Measurements from ENCODE around the gene SEMA4C.
A peak's percentile ranks its signal among the peaks of the same experiment; 100 is the strongest.

The SEMA4C gene

DNA sequence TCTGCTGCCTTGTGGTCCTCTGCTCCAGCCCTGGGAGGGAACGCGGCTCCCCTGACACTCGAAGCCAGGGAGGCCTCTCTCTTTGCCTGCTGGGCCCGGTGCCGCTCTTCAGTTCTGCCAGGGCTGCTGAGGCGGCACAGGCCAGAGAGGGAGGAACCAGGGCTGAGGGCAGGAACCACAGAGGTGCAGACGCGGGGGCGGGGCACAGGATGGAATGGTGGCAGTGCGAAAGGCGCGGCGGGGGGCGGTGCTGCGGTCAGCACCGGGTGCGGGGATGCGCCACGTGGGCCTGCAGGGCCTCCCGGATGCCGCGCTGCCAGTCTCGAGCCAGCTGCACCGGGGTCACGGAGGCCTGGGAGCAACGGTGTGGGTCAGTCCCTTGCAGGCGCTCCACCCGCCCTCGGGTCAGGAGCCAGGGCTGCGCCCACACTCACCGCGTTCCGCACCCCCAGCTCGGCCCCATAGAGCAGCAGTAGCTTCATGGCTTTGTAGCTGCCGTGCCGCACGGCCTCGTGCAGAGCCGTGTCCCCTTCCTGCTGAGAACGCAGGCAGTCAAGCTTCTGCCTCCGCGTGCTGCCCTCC, 30.5 kb downstream of the SEMA4C start:
- Histone ChIP-seq H3K9ac (ENCODE audit: low read length in 2 of 2) (no peak overlapping the region), H3K27me3 (ENCODE audit: control insufficient read depth in 1 of 2, insufficient read depth in 2 of 2, low read length in 2 of 2) (no peaks in the 10 kb centered on the region), H3K4me3 (ENCODE audit: low read length in 2 of 2) (no peak overlapping the region), H3K36me3 (ENCODE audit: control insufficient read depth in 2 of 2, insufficient read depth in 2 of 2, low read length in 2 of 2) (peaks cover 3 to 18% of the 10 kb centered on the region in 2 donors), H3K4me1 (ENCODE audit: control insufficient read depth, insufficient read depth, low read length) (peaks cover 5% of the 10 kb centered on the region), H3K9me3 (ENCODE audit: control insufficient read depth in 2 of 2, low read length in 2 of 2) (no peaks in the 10 kb centered on the region), H3K27ac (ENCODE audit: low read length) (no peak overlapping the region)

DNA sequence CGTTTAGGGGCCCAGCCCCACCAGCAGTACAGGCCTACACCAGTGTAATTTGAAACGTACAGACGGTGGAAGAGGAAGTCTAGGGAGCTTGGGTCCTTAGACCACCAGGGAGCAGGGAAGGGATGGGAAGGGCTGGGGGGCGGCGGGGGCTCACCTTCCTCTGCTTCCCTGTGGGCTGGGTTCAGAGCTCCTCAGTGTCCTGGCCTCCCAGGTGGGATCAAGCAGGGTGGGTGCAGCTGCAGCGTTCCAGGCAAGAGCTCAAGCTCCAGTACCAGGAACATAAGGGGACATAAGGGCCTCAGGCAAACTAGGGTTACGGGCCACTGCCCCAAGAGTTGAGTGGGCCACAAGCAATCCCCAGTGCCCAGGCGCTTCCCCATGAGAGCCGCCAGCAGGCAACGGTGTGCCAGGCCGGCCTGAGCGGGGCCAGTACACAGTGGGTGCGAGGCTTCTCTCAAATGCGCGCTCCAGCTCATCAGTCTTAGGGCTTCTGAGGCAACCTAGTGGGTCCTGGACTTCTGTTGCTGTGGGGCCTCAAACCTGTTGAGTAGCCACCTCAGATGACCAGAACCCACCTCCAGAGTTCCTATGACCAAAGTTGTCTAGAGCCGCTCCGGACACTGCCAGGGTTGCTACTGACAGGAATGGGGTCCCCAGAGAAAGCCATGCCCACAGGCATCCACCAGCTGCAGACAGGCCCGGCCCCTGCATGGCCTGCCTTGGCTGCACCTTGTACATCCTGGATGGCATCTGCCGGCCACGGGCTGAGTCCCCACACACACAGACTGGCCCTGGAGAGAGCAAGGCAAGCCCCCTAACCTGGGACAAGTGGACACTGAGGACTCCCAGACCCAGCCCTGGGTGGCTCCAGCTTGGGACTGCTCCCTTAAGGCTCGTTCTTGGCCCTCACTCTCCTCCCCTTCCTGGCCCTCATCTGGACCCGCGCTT, 31.3 kb downstream of the SEMA4C start:
- H3K4me3 ChIP-seq (ENCODE audit: low read length in 2 of 2), result no peak overlapping the region
- peaks cover 3 to 18% of the 10 kb centered on the region in 2 donors for H3K36me3 ChIP-seq (ENCODE audit: control insufficient read depth in 2 of 2, insufficient read depth in 2 of 2, low read length in 2 of 2)
- H3K27me3 ChIP-seq (ENCODE audit: control insufficient read depth in 1 of 2, insufficient read depth in 2 of 2, low read length in 2 of 2), result no peaks in the 10 kb centered on the region
- H3K27ac ChIP-seq (ENCODE audit: low read length), result no peak overlapping the region
- no peak overlapping the region for H3K9ac ChIP-seq (ENCODE audit: low read length in 2 of 2)
- H3K4me1 ChIP-seq (ENCODE audit: control insufficient read depth, insufficient read depth, low read length), result peaks cover 5% of the 10 kb centered on the region
- H3K9me3 ChIP-seq (ENCODE audit: control insufficient read depth in 2 of 2, low read length in 2 of 2), result no peaks in the 10 kb centered on the region

DNA sequence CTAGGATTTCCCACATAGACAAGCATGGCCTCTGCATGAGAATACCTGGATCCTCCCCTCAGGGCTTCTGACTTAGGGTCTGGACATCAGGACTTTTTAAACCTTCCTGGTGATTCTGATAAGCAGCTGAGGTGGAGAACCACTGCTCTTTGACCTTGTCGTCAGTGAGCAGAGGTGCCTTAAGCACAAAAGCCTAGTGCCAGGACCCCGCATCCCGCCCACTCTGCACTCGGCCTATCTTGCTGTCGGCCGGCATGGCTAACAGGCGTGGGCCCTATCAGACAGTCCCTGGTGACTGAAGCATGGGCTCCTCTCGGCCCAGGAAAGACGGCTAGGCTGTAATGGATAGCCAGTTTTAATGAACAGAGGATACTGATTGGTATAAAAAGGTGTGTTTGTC, 32.3 kb downstream of the SEMA4C start:
- no peaks in the 10 kb centered on the region for H3K9me3 ChIP-seq (ENCODE audit: control insufficient read depth in 2 of 2, low read length in 2 of 2)
- no peak overlapping the region for H3K27ac ChIP-seq (ENCODE audit: low read length)
- H3K9ac ChIP-seq (ENCODE audit: low read length in 2 of 2), result no peak overlapping the region
- H3K36me3 ChIP-seq (ENCODE audit: control insufficient read depth in 2 of 2, insufficient read depth in 2 of 2, low read length in 2 of 2), result peaks cover 6 to 21% of the 10 kb centered on the region in 2 donors
- no peaks in the 10 kb centered on the region for H3K27me3 ChIP-seq (ENCODE audit: control insufficient read depth in 1 of 2, insufficient read depth in 2 of 2, low read length in 2 of 2)
- peaks cover 8% of the 10 kb centered on the region for H3K4me1 ChIP-seq (ENCODE audit: control insufficient read depth, insufficient read depth, low read length)
- no peak overlapping the region for H3K4me3 ChIP-seq (ENCODE audit: low read length in 2 of 2)

DNA sequence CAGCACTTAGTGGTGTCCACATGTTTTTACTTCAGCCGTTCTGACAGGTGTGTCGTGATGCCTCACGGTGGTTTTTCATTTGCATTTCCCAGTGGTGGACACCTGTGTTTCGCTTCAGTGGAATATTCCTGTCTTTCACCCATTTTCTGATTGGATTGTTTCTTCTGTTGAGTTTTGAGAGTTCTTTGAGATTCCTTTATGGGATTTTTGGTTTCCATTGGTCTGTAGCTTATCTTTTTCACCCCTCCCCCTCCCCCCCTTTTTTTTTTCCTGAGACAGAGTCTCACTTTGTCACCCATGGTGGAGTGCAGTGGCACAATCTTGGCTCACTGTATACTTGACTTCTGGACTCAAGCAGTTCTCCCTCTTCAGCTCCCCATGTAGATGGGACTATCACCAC, 34.0 kb downstream of the SEMA4C start:
- H3K36me3 ChIP-seq (ENCODE audit: control insufficient read depth in 2 of 2, insufficient read depth in 2 of 2, low read length in 2 of 2), result peaks cover 16 to 34% of the 10 kb centered on the region in 2 donors
- no peaks in the 10 kb centered on the region for H3K27me3 ChIP-seq (ENCODE audit: control insufficient read depth in 1 of 2, insufficient read depth in 2 of 2, low read length in 2 of 2)
- H3K4me1 ChIP-seq (ENCODE audit: control insufficient read depth, insufficient read depth, low read length), result peaks cover 8% of the 10 kb centered on the region
- H3K9ac ChIP-seq (ENCODE audit: low read length in 2 of 2), result no peak overlapping the region
- no peak overlapping the region for H3K4me3 ChIP-seq (ENCODE audit: low read length in 2 of 2)
- no peaks in the 10 kb centered on the region for H3K9me3 ChIP-seq (ENCODE audit: control insufficient read depth in 2 of 2, low read length in 2 of 2)
- no peak overlapping the region for H3K27ac ChIP-seq (ENCODE audit: low read length)

DNA sequence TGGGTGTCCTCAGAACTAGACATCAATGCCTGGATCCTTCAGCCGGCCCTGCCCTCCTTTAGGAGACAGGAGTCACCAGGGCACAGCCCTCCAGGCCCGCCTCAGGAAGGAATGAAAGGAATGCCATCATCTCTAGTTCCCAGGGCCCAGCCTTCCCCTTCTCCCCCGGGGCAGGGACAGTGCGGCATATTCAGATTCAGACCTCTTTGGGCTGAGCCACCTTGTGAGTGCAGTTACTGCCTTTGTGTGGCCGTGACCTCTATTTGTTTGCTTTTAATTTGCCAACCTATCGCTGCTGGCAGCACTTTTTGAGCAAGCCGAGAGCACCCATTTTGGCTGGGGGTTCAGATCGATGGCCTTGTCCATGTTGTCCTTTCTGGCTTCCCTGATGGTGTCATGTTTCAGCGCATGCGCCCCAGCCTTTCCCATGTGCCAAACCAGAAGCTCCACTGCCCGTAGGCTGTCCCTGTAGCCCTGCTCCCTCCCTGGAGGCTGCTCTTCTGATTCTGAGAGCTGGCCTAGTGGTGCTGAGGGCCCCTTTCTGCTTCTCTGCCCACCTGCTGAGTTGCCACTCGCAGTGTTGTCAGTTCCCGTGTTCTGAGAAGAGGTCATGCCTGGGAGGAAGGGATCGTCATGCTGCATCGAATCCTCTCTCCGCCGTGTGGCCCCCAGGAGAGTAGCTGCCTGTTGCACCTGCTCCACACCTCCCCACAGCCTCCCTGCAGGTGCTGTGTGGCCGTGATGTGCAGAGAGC, 36.9 kb downstream of the SEMA4C start:
- no peaks in the 10 kb centered on the region for H3K27me3 ChIP-seq (ENCODE audit: control insufficient read depth in 1 of 2, insufficient read depth in 2 of 2, low read length in 2 of 2)
- H3K9me3 ChIP-seq (ENCODE audit: control insufficient read depth in 2 of 2, low read length in 2 of 2), result no peaks in the 10 kb centered on the region
- H3K27ac ChIP-seq (ENCODE audit: low read length), result peak overlapping the region; percentile 24
- H3K36me3 ChIP-seq (ENCODE audit: control insufficient read depth in 2 of 2, insufficient read depth in 2 of 2, low read length in 2 of 2), result peaks cover 41 to 53% of the 10 kb centered on the region in 2 donors
- H3K4me3 ChIP-seq (ENCODE audit: low read length in 2 of 2), result no peak overlapping the region
- no peak overlapping the region for H3K9ac ChIP-seq (ENCODE audit: low read length in 2 of 2)
- peaks cover 3% of the 10 kb centered on the region for H3K4me1 ChIP-seq (ENCODE audit: control insufficient read depth, insufficient read depth, low read length)

DNA sequence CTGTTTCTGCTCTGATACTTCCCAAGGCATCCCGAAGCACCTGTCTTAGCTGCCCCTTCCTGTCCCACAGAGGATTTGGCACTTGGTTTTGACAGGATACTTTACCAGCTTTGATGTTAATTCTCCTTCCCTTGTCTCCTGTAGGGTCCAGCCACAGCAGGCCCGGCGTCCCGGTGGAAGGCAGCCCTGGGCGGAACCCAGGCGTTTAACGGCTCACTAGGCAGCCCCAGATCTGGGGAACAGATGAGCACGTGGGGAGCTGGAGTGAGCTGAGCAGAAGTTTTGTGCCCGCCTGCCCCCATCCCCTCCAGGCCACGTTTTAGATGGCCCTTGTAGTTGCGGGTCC, 37.5 kb downstream of the SEMA4C start:
- H3K9me3 ChIP-seq (ENCODE audit: control insufficient read depth in 2 of 2, low read length in 2 of 2), result no peaks in the 10 kb centered on the region
- peak overlapping the region; percentile 24 for H3K27ac ChIP-seq (ENCODE audit: low read length)
- peaks cover 3% of the 10 kb centered on the region for H3K4me1 ChIP-seq (ENCODE audit: control insufficient read depth, insufficient read depth, low read length)
- H3K9ac ChIP-seq (ENCODE audit: low read length in 2 of 2), result no peak overlapping the region
- H3K36me3 ChIP-seq (ENCODE audit: control insufficient read depth in 2 of 2, insufficient read depth in 2 of 2, low read length in 2 of 2), result peaks cover 43 to 55% of the 10 kb centered on the region in 2 donors
- no peak overlapping the region for H3K4me3 ChIP-seq (ENCODE audit: low read length in 2 of 2)
- H3K27me3 ChIP-seq (ENCODE audit: control insufficient read depth in 1 of 2, insufficient read depth in 2 of 2, low read length in 2 of 2), result no peaks in the 10 kb centered on the region

DNA sequence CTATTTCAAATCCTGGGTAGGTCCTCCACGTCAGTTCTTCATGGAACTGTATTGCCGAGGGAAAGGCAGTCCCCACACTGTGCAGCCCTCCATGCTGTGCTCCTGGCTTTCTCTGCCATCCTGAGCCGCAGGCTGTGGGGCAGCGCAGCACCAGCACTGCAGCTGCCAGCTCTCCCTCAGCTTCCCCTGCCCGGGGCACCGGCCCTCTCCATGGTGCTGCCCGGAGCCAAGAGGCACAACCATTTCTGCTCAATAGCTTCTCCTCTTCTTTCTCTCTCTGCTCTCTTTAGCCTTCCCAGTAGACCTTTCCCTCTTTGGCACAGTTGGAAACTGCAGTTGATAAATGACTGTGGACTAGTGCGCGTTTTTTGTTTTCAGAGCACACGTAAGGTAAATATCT, 38.2 kb downstream of the SEMA4C start:
- no peak overlapping the region for H3K27ac ChIP-seq (ENCODE audit: low read length)
- H3K27me3 ChIP-seq (ENCODE audit: control insufficient read depth in 1 of 2, insufficient read depth in 2 of 2, low read length in 2 of 2), result no peaks in the 10 kb centered on the region
- no peaks in the 10 kb centered on the region for H3K9me3 ChIP-seq (ENCODE audit: control insufficient read depth in 2 of 2, low read length in 2 of 2)
- peaks cover 3% of the 10 kb centered on the region for H3K4me1 ChIP-seq (ENCODE audit: control insufficient read depth, insufficient read depth, low read length)
- H3K9ac ChIP-seq (ENCODE audit: low read length in 2 of 2), result no peak overlapping the region
- peaks cover 46 to 58% of the 10 kb centered on the region in 2 donors for H3K36me3 ChIP-seq (ENCODE audit: control insufficient read depth in 2 of 2, insufficient read depth in 2 of 2, low read length in 2 of 2)
- no peak overlapping the region for H3K4me3 ChIP-seq (ENCODE audit: low read length in 2 of 2)

DNA sequence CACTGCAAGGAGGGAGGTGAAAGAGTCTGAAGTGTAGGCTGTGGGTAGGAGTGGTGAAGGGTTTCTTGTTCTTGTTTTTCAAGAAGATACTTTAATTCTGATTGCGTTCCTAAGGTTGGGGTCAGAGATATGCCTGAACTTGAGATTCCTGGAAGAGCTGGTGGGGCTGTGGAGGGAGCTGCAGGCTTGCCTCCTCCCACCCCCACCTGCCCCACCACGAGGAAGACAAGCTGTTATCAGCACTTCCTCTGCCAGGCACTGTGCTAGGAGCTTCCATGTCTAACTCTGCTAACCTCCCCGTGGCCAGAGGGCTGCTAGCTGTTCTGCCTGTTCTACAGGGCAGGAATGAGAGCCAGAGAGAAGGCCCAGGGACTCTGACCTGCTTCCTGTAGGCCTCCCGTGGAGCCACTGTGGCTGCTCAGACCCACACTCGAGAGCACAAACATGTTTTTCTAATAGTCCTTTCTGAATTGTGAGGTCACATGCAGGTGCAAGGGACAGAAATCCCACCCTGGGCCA, 39.8 kb downstream of the SEMA4C start:
- Histone ChIP-seq H3K4me3 (ENCODE audit: low read length in 2 of 2) (no peak overlapping the region), H3K27me3 (ENCODE audit: control insufficient read depth in 1 of 2, insufficient read depth in 2 of 2, low read length in 2 of 2) (no peaks in the 10 kb centered on the region), H3K4me1 (ENCODE audit: control insufficient read depth, insufficient read depth, low read length) (peaks cover 3% of the 10 kb centered on the region), H3K9me3 (ENCODE audit: control insufficient read depth in 2 of 2, low read length in 2 of 2) (no peaks in the 10 kb centered on the region), H3K36me3 (ENCODE audit: control insufficient read depth in 2 of 2, insufficient read depth in 2 of 2, low read length in 2 of 2) (peaks cover 53 to 69% of the 10 kb centered on the region in 2 donors), H3K27ac (ENCODE audit: low read length) (no peak overlapping the region), H3K9ac (ENCODE audit: low read length in 2 of 2) (no peak overlapping the region)

DNA sequence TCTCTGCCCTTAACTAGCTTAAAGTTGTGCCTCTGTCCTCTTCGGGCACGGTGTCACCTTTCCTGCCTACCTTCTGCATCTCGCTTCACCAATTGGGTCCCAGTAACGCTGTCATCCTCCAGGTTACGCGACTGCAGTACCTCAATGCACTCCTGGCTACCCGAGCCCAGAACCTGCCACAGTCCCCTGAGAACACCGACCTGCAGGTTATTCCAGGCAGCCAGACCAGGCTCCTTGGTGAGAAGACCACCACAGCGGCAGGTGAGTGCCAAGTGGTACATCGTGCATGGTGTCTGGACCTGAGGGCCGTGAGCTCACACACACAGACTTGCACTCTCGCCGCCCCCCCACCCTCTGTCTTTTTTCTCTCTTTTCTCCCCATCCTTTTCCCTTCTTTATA, 41.0 kb downstream of the SEMA4C start:
- no peak overlapping the region for H3K9ac ChIP-seq (ENCODE audit: low read length in 2 of 2)
- no peak overlapping the region for H3K4me3 ChIP-seq (ENCODE audit: low read length in 2 of 2)
- peaks cover 53 to 64% of the 10 kb centered on the region in 2 donors for H3K36me3 ChIP-seq (ENCODE audit: control insufficient read depth in 2 of 2, insufficient read depth in 2 of 2, low read length in 2 of 2)

DNA sequence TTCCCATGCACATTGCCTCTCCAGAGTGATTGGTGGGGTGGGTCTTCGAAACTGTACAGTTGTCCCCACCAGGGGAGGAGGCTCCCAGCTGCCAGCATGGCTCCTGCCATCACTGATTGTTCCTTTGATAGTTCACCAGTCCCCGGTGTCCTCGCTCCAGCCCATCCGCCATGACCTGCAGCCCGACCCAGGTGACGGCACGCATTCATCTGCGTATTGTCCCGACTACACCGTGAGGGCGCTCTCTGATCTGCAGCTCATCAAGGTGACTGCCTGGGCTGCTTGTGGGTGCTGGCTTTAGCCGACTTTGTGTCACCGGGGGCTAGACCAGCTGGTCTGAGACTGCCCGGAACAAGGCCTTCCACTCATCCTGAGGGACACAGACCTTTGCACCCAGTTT, 41.4 kb downstream of the SEMA4C start:
- no peak overlapping the region for H3K9ac ChIP-seq (ENCODE audit: low read length in 2 of 2)
- H3K27ac ChIP-seq (ENCODE audit: low read length), result no peak overlapping the region
- H3K4me1 ChIP-seq (ENCODE audit: control insufficient read depth, insufficient read depth, low read length), result peaks cover 13% of the 10 kb centered on the region
- H3K27me3 ChIP-seq (ENCODE audit: control insufficient read depth in 1 of 2, insufficient read depth in 2 of 2, low read length in 2 of 2), result no peaks in the 10 kb centered on the region
- no peaks in the 10 kb centered on the region for H3K9me3 ChIP-seq (ENCODE audit: control insufficient read depth in 2 of 2, low read length in 2 of 2)
- H3K36me3 ChIP-seq (ENCODE audit: control insufficient read depth in 2 of 2, insufficient read depth in 2 of 2, low read length in 2 of 2), result peaks cover 53 to 64% of the 10 kb centered on the region in 2 donors
- no peak overlapping the region for H3K4me3 ChIP-seq (ENCODE audit: low read length in 2 of 2)

More for the DNA sequence above, 41.0 kb downstream of the SEMA4C start:
- H3K27ac ChIP-seq (ENCODE audit: low read length), result no peak overlapping the region
- H3K4me1 ChIP-seq (ENCODE audit: control insufficient read depth, insufficient read depth, low read length), result peaks cover 10% of the 10 kb centered on the region
- H3K27me3 ChIP-seq (ENCODE audit: control insufficient read depth in 1 of 2, insufficient read depth in 2 of 2, low read length in 2 of 2), result no peaks in the 10 kb centered on the region
- H3K9me3 ChIP-seq (ENCODE audit: control insufficient read depth in 2 of 2, low read length in 2 of 2), result no peaks in the 10 kb centered on the region

Data from stomach smooth muscle (tissue), 2 donors.